HG03045 (cell line): ENCODE measurements around the gene SLC25A23.
A peak's percentile ranks its signal among the peaks of the same experiment; 100 is the strongest.
"Not testable (repeated sequence)": the region's sequence is repeated elsewhere in the genome, so short reads cannot be mapped to it uniquely, and the experiment has no call there.

Source experiments
- ATAC-seq: cut with Tn5 transposase; IDR thresholded peaks from one replicate; pipeline ENCODE4 v1.9.1; 2021; ENCODE audit warnings: mild to moderate bottlenecking, moderate library complexity; ENCODE audit not compliant: unreplicated experiment

The SLC25A23 gene

GRCh38 chr19:6459262-6460098 is at the start of gene SLC25A23:
TSS of gene SLC25A23 (minus strand) at chr19:6459792. CDS start at chr19:6459628, 164 bp downstream.
- ATAC-seq = peak; percentile 22

- not testable (repeated sequence) for ATAC-seq
Measured at GRCh38 chr19:6508028-6508771, 48.6 kb upstream of the SLC25A23 start.

- no peak for ATAC-seq
Measured at GRCh38 chr19:6503407-6504201, 44.0 kb upstream of the SLC25A23 start.

GRCh38 chr19:6501740-6502648 is 42.4 kb upstream of the SLC25A23 start, which contains the start of gene TUBB4A:
TSS of gene TUBB4A (minus strand) at chr19:6502309. CDS start at chr19:6502212, 97 bp downstream.
- ATAC-seq = no peak

GRCh38 chr19:6500837-6501739 is 41.5 kb upstream of the SLC25A23 start:
- ATAC-seq = no peak

GRCh38 chr19:6499052-6499790 is 39.6 kb upstream of the SLC25A23 start:
- ATAC-seq = no peak

GRCh38 chr19:6498294-6499036 is 38.9 kb upstream of the SLC25A23 start:
- no peak for ATAC-seq

GRCh38 chr19:6495947-6496346 is 36.4 kb upstream of the SLC25A23 start:
- ATAC-seq = no peak

GRCh38 chr19:6494438-6495036 is 34.9 kb upstream of the SLC25A23 start:
- no peak for ATAC-seq

GRCh38 chr19:6491802-6492592 is 32.4 kb upstream of the SLC25A23 start:
- no peak for ATAC-seq

GRCh38 chr19:6490134-6490533 is 30.5 kb upstream of the SLC25A23 start:
- ATAC-seq = no peak

- peak; percentile 64 for ATAC-seq
Measured at GRCh38 chr19:6489278-6490061, 29.9 kb upstream of the SLC25A23 start.

- no peak for ATAC-seq
Measured at GRCh38 chr19:6484831-6485230, 25.2 kb upstream of the SLC25A23 start.

- ATAC-seq = no peak
Measured at GRCh38 chr19:6484230-6484629, 24.6 kb upstream of the SLC25A23 start.

- no peak for ATAC-seq
Measured at GRCh38 chr19:6483235-6483634, 23.6 kb upstream of the SLC25A23 start.

GRCh38 chr19:6482343-6482686 is 22.7 kb upstream of the SLC25A23 start:
- ATAC-seq = no peak
